GM23338 (cell line): Measurements from ENCODE around the gene SYNE2. TPM values are rescaled to one million over a fixed set of nuclear protein-coding genes. Genes with fewer than 3 reads are reported as not detected.

Experiments
- ATAC-seq: fragments of 200-7000 bp; cut with Tn5 transposase; 3 replicates; pipeline ENCODE4 v1.9.1; 2020
- DNase-seq: peaks from one replicate; pipeline ENCODE4 v3.0.0-alpha.2; 2015; ENCODE audit warnings: low spot score
- H2AFZ ChIP-seq: fragments of 200-600 bp; sonication (generic); 2 replicates; pipeline ENCODE4 v1.8.0; 2016; ENCODE audit warnings: antibody characterized with exemption, mild to moderate bottlenecking, moderate library complexity
- H3F3A ChIP-seq: fragments of 200-600 bp; sonication (generic); replicated peaks from 2 replicates; pipeline ENCODE4 v1.8.0; 2017; ENCODE audit warnings: antibody characterized with exemption, mixed run types, low read depth
- H3K27ac ChIP-seq: fragments of 200-600 bp; sonication (generic); 2 replicates; pipeline ENCODE4 v1.6.1; 2016; ENCODE audit warnings: low read depth
- H3K27me3 ChIP-seq: fragments of 200-600 bp; sonication (generic); 2 replicates; pipeline ENCODE4 v1.8.0; 2016; ENCODE audit warnings: mild to moderate bottlenecking, mixed run types, moderate library complexity; ENCODE audit not compliant: insufficient read depth
- H3K36me3 ChIP-seq: fragments of 200-600 bp; sonication (generic); 2 replicates; pipeline ENCODE4 v1.8.0; 2016; ENCODE audit warnings: mild to moderate bottlenecking; ENCODE audit not compliant: insufficient read depth
- H3K4me1 ChIP-seq: fragments of 200-600 bp; sonication (generic); 2 replicates; pipeline ENCODE4 v1.8.0; 2016; ENCODE audit warnings: mild to moderate bottlenecking, moderate library complexity; ENCODE audit not compliant: insufficient read depth
- H3K4me2 ChIP-seq: fragments of 200-600 bp; sonication (generic); 2 replicates; pipeline ENCODE4 v1.7.1; 2017; ENCODE audit warnings: mixed run types
- H3K4me3 ChIP-seq: fragments of 200-600 bp; sonication (generic); 2 replicates; pipeline ENCODE4 v1.6.1; 2016; ENCODE audit warnings: mixed run types
- H3K79me2 ChIP-seq: fragments of 200-600 bp; sonication (generic); replicated peaks from 2 replicates; pipeline ENCODE4 v1.8.0; 2017; ENCODE audit warnings: mild to moderate bottlenecking; ENCODE audit not compliant: insufficient read depth
- H3K9me2 ChIP-seq: fragments of 200-600 bp; sonication (generic); 2 replicates; pipeline ENCODE4 v1.8.0; 2017; ENCODE audit not compliant: insufficient read depth
- H4K20me1 ChIP-seq: fragments of 200-600 bp; sonication (generic); replicated peaks from 2 replicates; pipeline ENCODE4 v1.8.0; 2017; ENCODE audit warnings: mild to moderate bottlenecking; ENCODE audit not compliant: insufficient read depth
- H3K27ac Mint-ChIP-seq: 2 replicates; pipeline ENCODE4 v1.8.0; 2020; ENCODE audit warnings: inconsistent platforms, mild to moderate bottlenecking, moderate library complexity, mixed read lengths
- H3K27me3 Mint-ChIP-seq: 3 replicates; pipeline ENCODE4 v1.8.0; 2022; ENCODE audit warnings: low read depth, mild to moderate bottlenecking, moderate library complexity, mixed read lengths, inconsistent platforms; ENCODE audit not compliant: insufficient read depth, poor library complexity
- H3K36me3 Mint-ChIP-seq: 3 replicates; pipeline ENCODE4 v1.8.0; 2021; ENCODE audit warnings: low read depth, mild to moderate bottlenecking, inconsistent platforms, moderate library complexity, mixed read lengths
- H3K4me1 Mint-ChIP-seq: 3 replicates; pipeline ENCODE4 v1.8.0; 2020; ENCODE audit warnings: mild to moderate bottlenecking, inconsistent platforms, mixed read lengths
- H3K4me3 Mint-ChIP-seq: 3 replicates; pipeline ENCODE4 v1.8.0; 2021; ENCODE audit warnings: moderate library complexity, mild to moderate bottlenecking, inconsistent platforms, mixed read lengths
- H3K9me3 Mint-ChIP-seq: 3 replicates; pipeline ENCODE4 v1.8.0; 2020; ENCODE audit warnings: moderate library complexity, mild to moderate bottlenecking, inconsistent platforms, mixed read lengths
- CREB1 ChIP-seq: fragments of 250-450 bp; sonication (Bioruptor Pico); IDR thresholded peaks from 2 replicates; pipeline ENCODE4 v1.5.0; 2020; ENCODE audit warnings: low read depth, mild to moderate bottlenecking, moderate library complexity
- CTCF ChIP-seq, 2 experiments: fragments of 200-600 bp in 1 of 2; sonication (generic) in 1 of 2; conservative IDR thresholded peaks; 2 replicates each; pipeline versions ENCODE4 v1.5.1 to v1.6.1; 2016 to 2017; ENCODE audit warnings: antibody characterized with exemption in 2 of 2, low read depth in 2 of 2, mild to moderate bottlenecking in 2 of 2, moderate library complexity in 1 of 2
- EZH2 ChIP-seq: fragments of 200-600 bp; sonication (generic); IDR thresholded peaks from one replicate; pipeline ENCODE4 v1.8.0; 2017; ENCODE audit warnings: antibody characterized with exemption, mild to moderate bottlenecking, low read depth; ENCODE audit not compliant: unreplicated experiment
- EZH2phosphoT487 ChIP-seq: fragments of 200-600 bp; sonication (generic); IDR thresholded peaks from one replicate; pipeline ENCODE4 v1.8.1; 2018; ENCODE audit warnings: antibody characterized with exemption; ENCODE audit not compliant: unreplicated experiment
- JUNB ChIP-seq: IDR thresholded peaks from one replicate; pipeline ENCODE4 v1.6.1; 2016; ENCODE audit warnings: antibody characterized with exemption; ENCODE audit not compliant: unreplicated experiment
- NANOG ChIP-seq: IDR thresholded peaks from 2 replicates; pipeline ENCODE4 v1.6.1; 2016; ENCODE audit warnings: antibody characterized with exemption, borderline replicate concordance
- POLR2AphosphoS5 ChIP-seq: IDR thresholded peaks from 2 replicates; pipeline ENCODE4 v1.6.1; 2016; ENCODE audit warnings: antibody characterized with exemption, low read depth
- REST ChIP-seq: IDR thresholded peaks from one replicate; pipeline ENCODE4 v1.6.1; 2018; ENCODE audit warnings: antibody characterized with exemption; ENCODE audit not compliant: unreplicated experiment
- STAT1 ChIP-seq: IDR thresholded peaks from one replicate; pipeline ENCODE4 v1.6.1; 2016; ENCODE audit warnings: antibody characterized with exemption; ENCODE audit not compliant: unreplicated experiment
- ZNF114 ChIP-seq: fragments of 250-450 bp; sonication (Bioruptor Pico); IDR thresholded peaks from 2 replicates; pipeline ENCODE4 v1.5.0; 2020; ENCODE audit warnings: mild to moderate bottlenecking, moderate library complexity
- ZNF331 ChIP-seq: fragments of 250-450 bp; sonication (Bioruptor Pico); IDR thresholded peaks from 2 replicates; pipeline ENCODE4 v1.5.0; 2020; ENCODE audit warnings: low read depth, mild to moderate bottlenecking, moderate library complexity
- ZNF462 ChIP-seq: fragments of 250-450 bp; sonication (Bioruptor Pico); IDR thresholded peaks from 2 replicates; pipeline ENCODE4 v1.5.0; 2020; ENCODE audit warnings: mild to moderate bottlenecking, moderate library complexity
- polyA plus RNA-seq: library from polyadenylated mRNA; unstranded; fragments of >200 nt; fragmentation: Nextera tagmentation; extraction: Ambion mirVana; gene quantifications from 2 replicates; pipeline ENCODE4 v1.2.1, GENCODE V29; 2016
- total RNA-seq: library from RNA; depleted of rRNA; stranded (reverse); fragments of >200 nt; shearing (Covaris generic); gene quantifications from 2 replicates; pipeline ENCODE4 v1.2.3, GENCODE V29; 2014
- TF ChIP-seq, protein P1 (sequence below): IDR thresholded peaks from 2 replicates; pipeline ENCODE4 v1.6.1; 2016; ENCODE audit warnings: antibody characterized with exemption

The SYNE2 gene
- total and polyA plus RNA-seq, 2 experiments from 2014 or later = 34.3 to 86.5 TPM

DNA sequence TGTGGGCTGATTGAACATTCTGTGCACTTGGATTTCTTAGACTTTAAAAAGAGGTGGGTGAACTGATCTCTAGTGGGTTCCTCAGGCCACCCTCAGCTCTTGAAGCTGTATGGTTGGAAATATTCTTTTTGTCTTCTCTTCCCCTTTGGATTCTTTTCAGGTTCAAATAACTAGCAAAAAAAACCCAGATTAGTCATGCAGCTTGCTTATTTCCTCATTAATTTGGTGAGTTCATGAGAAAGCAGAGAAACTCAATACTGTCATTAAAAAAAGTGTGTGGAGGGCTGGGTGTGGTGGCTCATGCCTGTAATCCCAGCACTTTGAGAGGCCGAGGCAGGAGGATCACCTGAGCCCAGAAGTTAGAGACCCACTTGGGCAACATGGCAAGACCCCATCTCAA, 258.0 kb downstream of the SYNE2 start:
- Histone ChIP-seq H3K4me1 (0 out of 2 replicates have a peak, but pooled peaks cover 2% of the 10 kb centered on the region), H3K4me3 (no peak overlapping the region), H2AFZ (no peak overlapping the region), H3K36me3 (no peaks in the 10 kb centered on the region), H3K9me2 (no peaks in the 10 kb centered on the region), H3K79me2 (no peaks in the 10 kb centered on the region), H3F3A (no peaks in the 10 kb centered on the region), H4K20me1 (no peaks in the 10 kb centered on the region), H3K27ac (no peak overlapping the region), H3K4me2 (no peak overlapping the region), H3K27me3 (no peaks in the 10 kb centered on the region)
- DNase-seq = no peak
- no peak overlapping the region for H3K27ac Mint-ChIP-seq
- H3K4me1 Mint-ChIP-seq = peaks cover 16% of the 10 kb centered on the region
- no peaks in the 10 kb centered on the region; the same call in 2 of the 3 replicates for H3K36me3 Mint-ChIP-seq
- no peak overlapping the region for H3K4me3 Mint-ChIP-seq
- H3K9me3 Mint-ChIP-seq = no peaks in the 10 kb centered on the region
- no peak for ATAC-seq
- no peaks in the 10 kb centered on the region for H3K27me3 Mint-ChIP-seq
- no peak for TF ChIP-seq ZNF114 (CRISPR knock-in tag)
- no peak for TF ChIP-seq ZNF331 (CRISPR knock-in tag)
- TF ChIP-seq ZNF462 (CRISPR knock-in tag) = no peak
- no peak for TF ChIP-seq REST
- no peak for TF ChIP-seq NANOG
- TF ChIP-seq, protein P1, sequence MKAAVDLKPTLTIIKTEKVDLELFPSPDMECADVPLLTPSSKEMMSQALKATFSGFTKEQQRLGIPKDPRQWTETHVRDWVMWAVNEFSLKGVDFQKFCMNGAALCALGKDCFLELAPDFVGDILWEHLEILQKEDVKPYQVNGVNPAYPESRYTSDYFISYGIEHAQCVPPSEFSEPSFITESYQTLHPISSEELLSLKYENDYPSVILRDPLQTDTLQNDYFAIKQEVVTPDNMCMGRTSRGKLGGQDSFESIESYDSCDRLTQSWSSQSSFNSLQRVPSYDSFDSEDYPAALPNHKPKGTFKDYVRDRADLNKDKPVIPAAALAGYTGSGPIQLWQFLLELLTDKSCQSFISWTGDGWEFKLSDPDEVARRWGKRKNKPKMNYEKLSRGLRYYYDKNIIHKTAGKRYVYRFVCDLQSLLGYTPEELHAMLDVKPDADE = no peak
- no peak for TF ChIP-seq CREB1 (CRISPR knock-in tag)
- no peak for TF ChIP-seq EZH2
- TF ChIP-seq POLR2AphosphoS5 = no peak
- no peak for TF ChIP-seq EZH2phosphoT487
- no peak for TF ChIP-seq STAT1
- no peak for TF ChIP-seq JUNB
- TF ChIP-seq CTCF (conservative IDR thresholded peaks at IDR 0.05; ENCODE audit: low read depth in 2 of 2) = no peak
